ENCODE measurements around the gene DUSP9.
"Not testable (repeated sequence)": the region's sequence is repeated elsewhere in the genome, so short reads cannot be mapped to it uniquely, and the experiment has no call there.

The DUSP9 gene

GRCh38 chrX:153692003-153692402 lies 45.0 kb downstream of the DUSP9 start:
- H3K4me3 ChIP-seq (ENCODE audit: low read depth, low read length) = no peak overlapping the region
- DNase-seq (ENCODE audit: low read depth, low spot score) = no peak
- no peak for TF ChIP-seq CTCF (IDR thresholded peaks at IDR 0.05; ENCODE audit: low read depth, low read length)
- in situ Hi-C loops (cut with HindIII; ENCODE audit: low sequenced_read_pairs) = no loop called here

DNA sequence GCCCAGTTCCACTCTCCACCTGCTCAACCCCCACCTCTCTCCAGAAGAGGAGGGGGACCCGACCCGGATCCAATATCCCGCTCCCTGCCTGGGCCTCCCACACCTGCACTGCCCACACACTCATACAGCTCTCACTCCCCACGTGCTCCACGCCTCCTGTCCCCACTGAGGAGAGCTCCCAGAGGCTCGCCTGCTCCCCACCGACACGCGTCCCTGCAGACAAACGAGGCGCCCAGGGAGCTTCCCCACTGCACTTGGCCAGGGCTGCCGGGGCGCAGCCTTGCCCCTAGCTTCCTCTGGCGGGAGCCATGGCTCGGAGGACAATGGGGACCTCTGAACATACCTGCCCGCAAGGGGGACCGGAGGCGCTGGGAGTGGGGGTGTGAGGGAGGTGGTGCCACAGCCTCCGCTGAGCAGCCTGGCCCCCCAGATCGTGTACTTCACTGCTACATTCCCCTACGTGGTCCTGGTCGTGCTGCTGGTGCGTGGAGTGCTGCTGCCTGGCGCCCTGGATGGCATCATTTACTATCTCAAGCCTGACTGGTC lies 45.7 kb downstream of the DUSP9 start:
- DNase-seq (ENCODE audit: low read depth, low spot score) = no peak
- TF ChIP-seq CTCF (IDR thresholded peaks at IDR 0.05; ENCODE audit: low read depth, low read length) = no peak
- in situ Hi-C loops (cut with HindIII; ENCODE audit: low sequenced_read_pairs) = no loop called here
- no peak overlapping the region for H3K4me3 ChIP-seq (ENCODE audit: low read depth, low read length)

DNA sequence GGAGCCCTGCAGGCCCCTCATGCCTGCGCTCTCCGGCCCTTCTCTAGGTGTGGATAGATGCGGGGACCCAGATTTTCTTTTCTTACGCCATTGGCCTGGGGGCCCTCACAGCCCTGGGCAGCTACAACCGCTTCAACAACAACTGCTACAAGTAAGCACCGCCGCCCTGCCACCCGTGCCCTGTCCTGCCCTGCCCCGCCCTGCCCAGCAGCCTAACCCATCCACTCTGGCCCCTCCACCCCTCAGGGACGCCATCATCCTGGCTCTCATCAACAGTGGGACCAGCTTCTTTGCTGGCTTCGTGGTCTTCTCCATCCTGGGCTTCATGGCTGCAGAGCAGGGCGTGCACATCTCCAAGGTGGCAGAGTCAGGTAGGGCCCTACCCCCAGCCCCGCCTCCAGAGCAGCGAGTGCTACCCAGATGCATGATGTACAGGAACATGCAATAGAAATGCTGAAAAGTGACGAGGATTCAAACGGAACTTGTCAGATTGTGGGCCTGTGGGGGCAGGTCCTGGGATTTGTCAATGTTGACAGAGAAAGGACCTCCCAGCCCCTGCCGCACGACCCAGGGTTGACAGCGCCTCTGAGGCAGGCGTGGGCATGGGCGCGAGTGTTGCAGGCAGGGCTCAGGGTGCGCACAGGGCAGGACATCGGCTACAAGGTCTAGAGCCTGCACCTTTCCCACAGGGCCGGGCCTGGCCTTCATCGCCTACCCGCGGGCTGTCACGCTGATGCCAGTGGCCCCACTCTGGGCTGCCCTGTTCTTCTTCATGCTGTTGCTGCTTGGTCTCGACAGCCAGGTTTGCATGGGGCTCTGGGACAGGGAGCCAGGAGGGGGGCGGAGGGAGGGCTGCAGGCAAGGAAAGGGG lies 46.4 kb downstream of the DUSP9 start:
- in situ Hi-C loops (cut with HindIII; ENCODE audit: low sequenced_read_pairs) = no loop called here
- no peak for TF ChIP-seq CTCF (IDR thresholded peaks at IDR 0.05; ENCODE audit: low read depth, low read length)
- DNase-seq (ENCODE audit: low read depth, low spot score) = no peak
- no peak overlapping the region for H3K4me3 ChIP-seq (ENCODE audit: low read depth, low read length)

- H3K4me3 ChIP-seq (ENCODE audit: low read depth, low read length); in situ Hi-C loops (cut with HindIII; ENCODE audit: low sequenced_read_pairs); DNase-seq (ENCODE audit: low read depth, low spot score): not testable (repeated sequence)
Observed at GRCh38 chrX:153694256-153694655, 47.3 kb downstream of the DUSP9 start.

- H3K4me3 ChIP-seq (ENCODE audit: low read depth, low read length) = no peak overlapping the region
- in situ Hi-C loops (cut with HindIII; ENCODE audit: low sequenced_read_pairs) = no loop called here
- TF ChIP-seq CTCF (IDR thresholded peaks at IDR 0.05; ENCODE audit: low read depth, low read length) = no peak
- DNase-seq (ENCODE audit: low read depth, low spot score) = no peak
Observed at GRCh38 chrX:153694687-153695270, 47.8 kb downstream of the DUSP9 start.

DNA sequence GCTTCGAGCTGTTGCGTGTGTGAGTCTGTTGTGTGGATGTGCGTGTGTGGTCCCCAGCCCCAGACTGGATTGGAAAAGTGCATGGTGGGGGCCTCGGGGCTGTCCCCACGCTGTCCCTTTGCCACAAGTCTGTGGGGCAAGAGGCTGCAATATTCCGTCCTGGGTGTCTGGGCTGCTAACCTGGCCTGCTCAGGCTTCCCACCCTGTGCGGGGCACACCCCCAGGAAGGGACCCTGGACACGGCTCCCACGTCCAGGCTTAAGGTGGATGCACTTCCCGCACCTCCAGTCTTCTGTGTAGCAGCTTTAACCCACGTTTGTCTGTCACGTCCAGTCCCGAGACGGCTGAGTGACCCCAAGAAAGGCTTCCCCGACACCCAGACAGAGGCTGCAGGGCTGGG lies 49.1 kb downstream of the DUSP9 start:
- DNase-seq (ENCODE audit: low read depth, low spot score) = no peak
- H3K4me3 ChIP-seq (ENCODE audit: low read depth, low read length) = no peak overlapping the region
- in situ Hi-C loops (cut with HindIII; ENCODE audit: low sequenced_read_pairs) = no loop called here
- no peak for TF ChIP-seq CTCF (IDR thresholded peaks at IDR 0.05; ENCODE audit: low read depth, low read length)

DNA sequence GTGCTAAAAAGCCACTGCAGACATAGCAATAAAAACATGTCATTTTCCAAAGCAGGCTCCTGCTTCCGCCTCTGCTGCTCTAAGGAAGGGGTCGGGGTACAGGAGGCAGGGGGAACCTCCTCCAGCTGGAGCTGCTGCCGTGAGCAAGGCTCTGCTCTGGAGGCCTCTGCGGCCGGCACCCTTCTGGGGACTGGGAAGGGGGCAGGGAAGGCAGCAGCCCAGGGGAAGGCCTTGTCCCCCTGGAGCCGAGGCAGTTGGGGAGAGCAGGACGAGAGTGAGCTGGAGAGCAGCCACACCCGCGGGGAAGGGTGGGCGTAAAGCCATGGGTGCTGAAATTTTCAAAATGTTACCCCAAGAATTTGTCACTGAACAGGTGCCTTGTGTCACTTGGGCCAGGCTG lies 49.5 kb downstream of the DUSP9 start:
- DNase-seq (ENCODE audit: low read depth, low spot score); in situ Hi-C loops (cut with HindIII; ENCODE audit: low sequenced_read_pairs); H3K4me3 ChIP-seq (ENCODE audit: low read depth, low read length): not testable (repeated sequence)

- not testable (repeated sequence) for DNase-seq (ENCODE audit: low read depth, low spot score)
Observed at GRCh38 chrX:153696986-153697722, 50.2 kb downstream of the DUSP9 start.

More at GRCh38 chrX:153696986-153697722, 50.2 kb downstream of the DUSP9 start:
- H3K4me3 ChIP-seq (ENCODE audit: low read depth, low read length); in situ Hi-C loops (cut with HindIII; ENCODE audit: low sequenced_read_pairs): not testable (repeated sequence)

All from astrocyte of the spinal cord (primary cell).